GM21576 (cell line): ENCODE data around the gene C1QTNF7.
A peak's percentile ranks its signal among the peaks of the same experiment; 100 is the strongest.

Experiments
- ATAC-seq: cut with Tn5 transposase; IDR thresholded peaks from one replicate; pipeline ENCODE4 v1.9.1; 2021; ENCODE audit warnings: mild to moderate bottlenecking, moderate library complexity; ENCODE audit not compliant: unreplicated experiment

Gene C1QTNF7, protein sequence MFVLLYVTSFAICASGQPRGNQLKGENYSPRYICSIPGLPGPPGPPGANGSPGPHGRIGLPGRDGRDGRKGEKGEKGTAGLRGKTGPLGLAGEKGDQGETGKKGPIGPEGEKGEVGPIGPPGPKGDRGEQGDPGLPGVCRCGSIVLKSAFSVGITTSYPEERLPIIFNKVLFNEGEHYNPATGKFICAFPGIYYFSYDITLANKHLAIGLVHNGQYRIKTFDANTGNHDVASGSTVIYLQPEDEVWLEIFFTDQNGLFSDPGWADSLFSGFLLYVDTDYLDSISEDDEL

DNA sequence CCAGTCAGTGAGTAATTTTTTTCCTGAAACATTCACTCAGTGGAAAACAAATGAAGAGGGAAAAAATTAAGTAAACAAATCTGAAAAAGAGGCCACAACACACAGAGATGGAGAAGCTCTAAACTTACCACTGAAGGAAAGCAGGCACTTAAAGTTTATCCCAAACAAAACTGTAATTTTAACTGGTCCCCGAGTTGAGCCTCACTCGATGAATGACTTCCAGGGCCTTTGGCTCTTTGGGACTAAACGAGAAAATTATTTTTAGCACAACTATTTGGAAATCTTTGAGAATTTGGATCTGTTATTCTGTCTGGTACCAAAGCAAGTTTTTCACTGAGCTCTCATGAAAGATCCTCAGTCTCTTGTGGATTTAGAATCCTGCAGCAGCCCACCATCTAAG, at the start of gene C1QTNF7:
Gene C1QTNF7 (plus strand): TSS at position 333 of the 400 bp plus-strand sequence. CDS start 7,711 bp downstream, outside the sequence.
- no peak for ATAC-seq

DNA sequence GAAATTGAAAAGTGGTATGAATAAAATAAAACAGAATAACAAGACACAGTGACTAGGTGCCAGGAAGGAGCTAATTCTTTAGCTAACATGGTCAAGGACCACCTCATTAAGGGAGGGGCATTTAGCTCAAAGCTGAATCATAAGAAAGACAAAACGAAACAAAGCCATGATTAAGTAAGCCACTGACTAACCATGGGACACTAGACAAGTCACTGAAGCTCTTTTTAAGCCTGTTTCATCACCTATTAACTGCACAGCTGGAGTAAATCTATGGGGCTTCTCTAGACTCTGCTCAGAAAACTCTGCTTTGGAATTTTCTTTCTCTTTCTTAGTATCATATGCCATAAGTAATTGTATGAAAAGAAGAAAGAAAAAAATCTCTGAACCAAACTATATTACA, 49.8 kb upstream of the C1QTNF7 start:
- no peak for ATAC-seq

DNA sequence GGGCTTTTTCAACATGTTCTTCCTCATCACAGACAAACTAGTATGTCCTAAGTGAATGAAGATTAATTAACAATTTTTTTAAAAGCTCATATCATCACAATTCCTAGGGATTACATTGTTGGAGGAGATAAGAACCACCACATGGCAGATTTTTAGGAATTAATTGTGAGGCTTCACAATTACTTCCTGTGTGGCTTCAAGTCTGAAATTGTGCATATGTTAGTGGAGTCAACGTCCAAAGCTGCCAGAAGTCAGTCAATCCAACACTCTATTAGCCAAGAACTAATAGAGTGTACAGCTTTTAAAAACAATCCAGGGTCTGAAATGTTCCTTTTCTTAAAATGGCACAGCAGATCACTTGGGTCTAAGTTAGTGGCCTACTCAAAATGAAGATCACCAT, 49.3 kb upstream of the C1QTNF7 start:
- ATAC-seq = no peak

DNA sequence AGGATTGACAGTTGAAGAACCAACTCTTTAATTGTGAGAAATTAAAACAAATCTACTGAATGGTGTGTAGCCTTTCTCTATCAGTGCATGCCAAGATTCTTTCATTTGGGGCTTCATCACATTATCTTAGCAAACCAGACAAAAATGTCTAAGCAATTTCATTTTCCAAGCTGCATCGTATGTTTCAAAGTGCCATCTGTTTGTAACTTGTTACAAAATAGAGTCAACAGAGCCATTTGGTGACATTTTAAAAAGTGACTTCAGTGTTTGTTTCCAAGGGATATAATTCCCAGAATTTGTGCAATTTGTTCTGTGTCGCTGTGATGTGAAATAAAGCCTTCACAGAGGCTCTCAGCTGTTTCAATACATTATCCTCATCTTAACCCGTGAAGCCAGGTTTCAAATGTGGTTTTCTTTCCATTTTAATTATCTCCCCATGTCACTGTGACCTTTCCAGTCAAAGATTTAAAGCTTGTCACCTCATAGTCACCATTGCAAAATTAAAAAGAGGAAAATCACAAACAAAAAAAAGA, 46.0 kb upstream of the C1QTNF7 start:
- ATAC-seq = no peak

DNA sequence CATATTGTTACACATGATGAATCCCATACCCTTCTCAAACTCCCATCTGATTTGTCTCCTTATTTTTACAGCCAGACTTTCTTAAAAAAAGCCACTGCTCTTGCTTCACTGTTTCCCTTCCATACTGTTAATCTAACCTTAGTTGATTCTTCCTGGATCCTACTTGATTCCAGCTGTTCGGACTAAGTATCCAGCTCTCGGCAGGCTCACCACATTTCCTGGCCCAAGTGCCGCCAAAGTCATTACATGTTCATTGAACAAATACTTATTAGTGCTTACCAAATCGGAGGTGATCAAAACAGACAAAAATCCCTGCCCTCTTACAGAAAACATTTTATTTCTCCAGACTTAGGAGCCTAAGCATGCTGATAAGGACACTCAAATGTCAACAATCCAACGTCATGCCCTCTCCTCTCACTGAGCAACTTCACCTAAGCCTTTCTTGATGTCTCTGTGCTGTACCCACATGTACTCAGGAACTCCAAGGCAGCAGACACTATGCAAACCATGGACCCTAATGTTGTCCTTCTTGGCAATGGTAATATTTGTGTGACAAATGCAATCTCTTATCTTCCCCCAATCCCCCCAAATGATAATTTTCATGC, 45.1 kb upstream of the C1QTNF7 start:
- no peak for ATAC-seq

DNA sequence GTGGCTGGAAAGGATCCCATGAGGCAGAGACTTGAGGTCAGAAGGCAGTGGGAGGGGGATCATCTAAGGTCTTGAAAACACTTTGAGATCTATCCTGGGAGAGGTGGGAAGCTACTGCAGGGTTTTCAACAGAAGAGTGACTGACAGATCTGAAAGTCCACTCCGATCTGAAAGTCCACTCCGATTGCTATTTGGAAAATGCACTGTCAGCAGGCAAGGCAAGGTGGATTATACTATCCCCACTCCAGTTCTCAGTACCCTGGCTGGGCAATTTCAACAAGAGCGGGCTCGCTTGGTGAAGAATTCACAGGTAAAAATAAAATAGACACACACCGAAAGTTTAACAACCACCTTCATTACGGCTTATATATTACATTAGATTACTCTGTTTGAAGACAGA, 42.3 kb upstream of the C1QTNF7 start:
- no peak for ATAC-seq

DNA sequence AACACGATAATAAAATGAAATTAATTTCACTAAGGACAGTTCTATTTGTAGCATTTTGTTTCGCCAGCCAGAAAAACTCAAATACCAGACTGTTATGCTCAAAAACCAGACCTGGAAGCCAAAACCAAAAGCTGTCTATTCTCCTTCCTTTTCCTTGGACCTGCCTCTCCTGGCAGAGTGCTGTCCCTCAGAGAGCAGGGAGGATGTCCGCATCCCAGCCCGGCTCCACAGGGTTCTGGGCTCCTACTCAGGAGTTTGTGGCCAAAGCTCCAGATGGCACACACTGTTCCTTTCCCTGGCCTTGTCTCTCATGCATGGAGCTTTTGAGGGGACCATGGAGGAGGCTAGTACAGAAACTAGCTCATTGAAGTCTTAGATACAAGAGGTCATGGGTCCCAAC, 41.9 kb upstream of the C1QTNF7 start:
- ATAC-seq = no peak

DNA sequence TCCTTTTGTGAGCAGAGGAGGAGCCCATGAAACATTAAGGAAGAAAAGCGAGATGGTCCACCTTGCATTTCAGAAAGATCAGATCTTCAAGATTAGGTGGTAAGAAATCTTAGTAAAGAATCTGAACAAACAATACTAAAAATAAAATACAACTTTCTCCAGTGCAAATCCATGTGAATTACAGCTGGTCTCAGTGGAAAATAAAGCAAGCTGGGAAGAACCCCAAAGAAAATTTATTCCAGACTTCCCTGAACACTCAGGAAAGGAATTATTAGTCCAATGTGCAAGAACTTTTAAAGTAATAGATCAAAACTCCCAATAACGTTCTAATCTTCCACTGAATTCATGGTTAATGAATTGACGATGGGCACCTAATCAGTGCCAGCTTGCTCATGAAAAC, 37.3 kb upstream of the C1QTNF7 start:
- ATAC-seq = no peak

DNA sequence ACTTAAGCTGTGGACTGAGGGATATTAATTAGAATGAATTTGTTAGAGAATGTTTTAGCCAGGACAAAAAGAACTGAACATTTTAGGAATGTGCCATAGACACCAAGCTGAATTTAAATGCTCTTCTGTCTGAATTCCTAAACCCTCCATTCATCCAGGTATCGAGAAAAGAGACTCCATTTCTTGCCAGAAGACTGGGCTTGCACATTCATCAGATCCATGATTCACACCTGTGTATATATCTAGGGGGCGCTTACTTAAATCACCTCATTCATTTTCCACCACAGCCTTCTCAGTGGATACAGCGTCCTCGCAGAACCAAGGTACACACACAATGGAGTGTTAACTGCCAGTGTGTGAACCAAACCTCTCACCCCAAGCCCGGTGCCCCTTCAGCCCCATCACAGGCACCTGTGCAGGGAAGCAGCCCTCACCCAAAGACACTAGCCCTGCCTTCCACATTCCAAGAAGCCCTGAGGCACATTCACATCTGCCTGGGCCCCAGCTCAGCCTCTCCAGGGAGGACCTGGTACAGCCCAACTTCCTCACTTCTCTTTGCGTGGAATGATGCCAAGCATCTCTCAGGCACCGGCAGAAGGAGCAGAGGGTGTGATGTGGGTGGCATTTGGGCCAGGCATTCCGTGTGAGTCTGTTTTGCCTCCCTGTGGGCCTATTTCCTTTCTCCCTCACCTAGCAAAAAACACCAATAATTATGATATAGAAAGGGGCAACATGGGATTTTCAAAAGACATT, 35.6 kb upstream of the C1QTNF7 start:
- no peak for ATAC-seq

DNA sequence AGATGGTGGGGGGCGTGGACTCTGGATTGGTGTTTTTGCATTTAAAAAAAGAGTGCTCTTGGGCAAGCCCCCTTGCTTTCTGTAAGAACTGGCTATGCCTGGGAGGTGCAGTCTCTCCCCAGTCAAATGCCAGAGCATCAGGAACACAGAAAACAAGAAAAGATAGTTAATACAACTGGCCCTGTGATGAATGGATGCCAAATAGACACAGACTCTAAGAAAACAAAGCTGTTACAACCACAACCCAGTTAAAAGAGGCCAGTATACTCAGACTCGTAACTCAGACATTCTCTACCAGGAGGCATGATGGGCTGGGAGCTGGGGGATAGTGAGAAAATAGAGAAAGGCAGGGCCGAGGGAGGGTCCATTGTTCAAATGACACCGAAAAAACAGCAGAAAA, 32.5 kb upstream of the C1QTNF7 start:
- no peak for ATAC-seq

DNA sequence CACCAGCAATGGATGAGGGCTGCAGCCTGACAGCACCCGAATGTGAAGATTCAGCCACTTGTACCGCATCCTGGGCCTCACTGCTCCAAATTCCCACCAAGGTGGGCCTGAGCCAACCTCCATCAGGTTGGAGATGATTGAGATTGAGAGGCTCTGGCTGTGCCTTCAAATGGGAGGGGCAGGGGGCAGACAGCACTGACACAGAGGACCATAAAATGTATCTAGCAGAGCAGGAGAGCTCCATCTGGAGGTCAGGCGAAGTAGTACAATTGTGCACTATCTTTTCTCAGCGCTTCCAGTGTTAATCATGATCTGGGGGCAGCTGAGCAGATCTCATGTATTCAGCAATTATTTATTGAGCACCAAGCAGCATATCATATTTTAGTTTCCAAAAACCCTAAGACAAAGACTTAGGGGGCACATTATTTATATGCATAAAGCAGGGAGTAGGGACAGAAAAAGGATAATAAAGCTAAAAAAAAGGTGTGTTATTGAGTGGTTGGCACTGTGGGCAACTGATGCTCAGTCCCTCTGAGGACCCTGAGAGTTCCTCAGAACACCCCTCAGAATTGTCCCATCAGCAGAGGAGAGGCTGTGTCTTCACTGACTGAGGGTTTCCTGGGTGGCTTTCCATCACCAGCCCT, 31.6 kb upstream of the C1QTNF7 start:
- peak; percentile 74 for ATAC-seq

DNA sequence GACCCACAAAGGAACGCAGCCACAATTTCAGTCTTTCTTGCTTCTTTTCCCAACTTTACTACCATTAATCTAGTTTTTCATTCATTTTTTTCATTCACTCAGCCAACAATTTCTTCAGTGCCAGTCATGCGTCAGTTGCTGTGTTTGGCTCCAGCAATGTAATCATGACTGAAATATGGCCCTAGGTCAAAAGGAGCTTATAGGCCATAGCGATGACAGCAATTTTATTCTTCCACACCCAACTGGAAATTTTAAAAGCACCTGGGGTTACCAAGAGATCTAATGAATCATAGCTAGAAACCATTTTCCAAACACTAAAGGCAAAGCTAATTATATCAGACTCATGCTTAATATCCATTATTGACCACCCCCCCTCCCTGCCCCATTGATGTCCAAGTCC, 29.8 kb upstream of the C1QTNF7 start:
- no peak for ATAC-seq

DNA sequence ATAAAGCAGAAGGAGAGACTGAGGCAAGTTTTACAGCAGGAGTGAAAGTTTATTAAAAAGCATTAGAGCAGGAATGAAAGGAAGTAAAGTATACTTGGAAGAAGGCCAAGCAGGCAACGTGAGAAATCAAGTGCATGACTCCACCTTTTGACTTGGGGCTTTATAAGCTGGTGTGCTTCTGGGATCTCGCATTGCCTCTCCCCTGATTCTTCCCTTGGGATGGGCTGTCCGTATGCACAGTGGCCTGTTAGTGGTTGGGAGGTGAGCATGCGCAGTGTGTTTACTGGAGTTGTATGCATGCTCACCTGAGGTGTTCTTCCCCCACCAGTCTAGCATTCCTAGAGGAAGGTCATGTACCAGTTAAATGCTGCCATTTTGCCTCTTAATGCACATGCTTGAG, 29.1 kb upstream of the C1QTNF7 start:
- ATAC-seq = no peak

DNA sequence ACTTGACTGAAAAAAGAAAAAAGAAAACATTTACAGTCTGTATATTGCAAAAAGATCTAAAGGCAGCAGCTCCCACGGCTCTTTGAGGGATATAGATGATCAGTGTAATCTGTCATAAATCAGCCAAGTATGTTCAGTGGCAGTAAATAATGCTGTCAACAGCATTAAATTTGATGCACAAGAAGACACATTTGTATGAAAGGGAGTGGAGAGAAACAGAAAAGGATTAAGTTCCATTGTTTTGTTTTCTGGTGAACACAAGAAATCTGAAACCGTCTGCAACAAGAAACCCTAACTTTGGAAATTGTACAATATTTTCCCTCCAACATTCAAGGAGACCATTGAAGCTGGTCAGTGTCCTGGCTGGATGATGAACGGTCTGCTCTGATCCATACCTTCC, 27.6 kb upstream of the C1QTNF7 start:
- no peak for ATAC-seq

DNA sequence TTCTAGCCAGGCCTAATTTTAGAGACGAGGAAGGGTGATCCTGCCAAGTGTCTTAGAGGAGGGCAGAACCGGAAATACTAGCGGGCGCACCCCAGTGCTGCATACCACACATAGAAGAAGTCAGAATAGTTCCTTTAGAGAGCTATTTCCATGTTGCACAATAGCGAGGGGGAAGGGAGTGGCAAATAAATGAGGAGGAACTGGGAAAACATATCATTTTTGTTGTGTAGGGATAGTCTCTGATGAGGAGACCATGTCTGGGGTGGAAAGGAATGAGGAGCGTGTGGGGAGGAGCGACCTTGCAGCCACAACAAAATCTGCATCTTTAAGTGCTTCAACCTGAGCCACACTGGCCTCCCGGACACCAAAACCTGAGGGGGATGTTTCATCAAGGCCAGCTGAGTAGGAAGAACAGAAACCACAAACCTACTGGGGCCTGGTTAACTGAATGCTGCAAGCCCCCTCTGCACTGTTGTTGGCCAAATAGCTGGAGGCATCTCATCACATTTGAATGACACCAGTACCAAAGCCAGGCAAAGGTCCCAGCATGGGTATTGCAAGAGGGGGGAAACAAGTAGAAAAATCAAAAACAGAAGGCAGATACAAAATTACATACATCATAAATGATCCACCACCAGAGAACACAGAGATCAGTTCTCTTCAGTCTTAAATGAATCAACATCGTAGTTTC, 26.7 kb upstream of the C1QTNF7 start:
- ATAC-seq = peak; percentile 76

DNA sequence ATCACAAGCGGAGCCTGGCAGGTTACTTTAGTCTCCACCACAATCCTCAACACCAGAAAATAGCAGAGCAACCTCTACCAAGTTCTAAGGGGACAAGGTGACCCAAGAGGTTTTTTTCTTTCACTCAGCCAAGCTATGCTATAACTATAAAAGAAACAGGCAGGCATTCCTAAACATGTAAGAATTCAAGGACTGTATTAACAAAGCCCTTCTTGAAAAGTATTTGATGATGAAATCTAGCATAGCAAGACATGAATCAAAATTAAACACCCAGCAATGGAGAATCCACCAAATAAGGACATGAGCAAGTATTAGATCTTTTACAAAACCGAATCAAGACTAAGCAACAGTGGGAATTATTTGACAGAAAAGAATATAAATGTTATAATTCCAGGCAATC, 25.7 kb upstream of the C1QTNF7 start:
- ATAC-seq = no peak

DNA sequence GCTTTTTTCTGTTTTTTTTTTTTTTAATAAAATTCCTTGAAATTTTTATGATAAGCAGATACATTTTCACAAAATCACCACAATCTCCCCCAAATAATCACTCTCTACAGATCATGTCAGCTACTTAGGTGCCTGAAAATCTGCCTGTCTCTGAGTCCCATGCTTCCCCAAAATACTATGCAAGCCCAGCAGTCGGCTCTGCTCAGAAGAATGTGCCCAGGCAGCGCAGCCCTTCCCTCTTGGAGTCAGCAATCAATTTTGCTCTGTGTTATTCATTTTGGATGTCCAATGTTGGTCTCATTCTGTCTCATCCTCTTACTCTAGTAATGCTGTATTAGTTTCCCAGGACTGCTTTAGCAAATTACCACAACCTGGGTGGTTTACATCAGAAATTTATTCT, 24.9 kb upstream of the C1QTNF7 start:
- ATAC-seq = no peak

DNA sequence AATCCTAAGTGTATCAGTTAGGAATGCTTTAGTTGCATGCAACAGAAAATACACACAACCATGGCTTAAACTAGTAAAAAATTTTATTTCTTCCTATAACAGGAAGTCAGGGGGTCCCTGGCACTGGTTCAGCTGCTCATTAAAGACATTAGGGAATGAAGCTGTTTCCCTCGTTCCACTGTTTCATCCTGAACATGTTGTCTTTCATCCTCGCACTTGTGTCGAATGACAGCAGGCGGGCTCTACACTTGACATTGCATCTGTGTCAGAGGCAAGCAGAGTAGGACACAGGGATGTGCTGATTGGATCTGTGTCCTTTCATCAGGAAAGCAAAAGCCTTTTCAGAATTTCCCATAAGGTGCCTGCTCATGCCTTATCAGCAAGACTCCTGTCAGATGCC, 22.8 kb upstream of the C1QTNF7 start:
- no peak for ATAC-seq

DNA sequence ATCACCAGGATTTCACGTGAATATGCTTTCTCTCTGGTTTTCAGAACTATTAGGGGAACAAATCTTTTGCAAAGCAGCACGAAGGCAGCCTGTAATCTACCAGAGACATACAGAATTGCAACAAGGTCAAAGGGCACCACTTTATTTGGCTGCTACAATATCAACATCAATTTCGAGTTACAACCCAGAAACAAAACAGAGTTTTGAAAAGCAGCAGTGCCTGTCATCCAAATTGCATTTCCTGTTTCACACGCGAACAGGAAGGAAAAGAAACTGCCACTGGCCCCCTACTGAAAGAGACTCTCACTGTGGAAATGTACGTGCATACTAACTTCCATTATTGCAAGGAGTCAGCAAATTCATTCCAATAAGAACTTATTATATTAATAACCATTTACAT, 17.1 kb upstream of the C1QTNF7 start:
- no peak for ATAC-seq

DNA sequence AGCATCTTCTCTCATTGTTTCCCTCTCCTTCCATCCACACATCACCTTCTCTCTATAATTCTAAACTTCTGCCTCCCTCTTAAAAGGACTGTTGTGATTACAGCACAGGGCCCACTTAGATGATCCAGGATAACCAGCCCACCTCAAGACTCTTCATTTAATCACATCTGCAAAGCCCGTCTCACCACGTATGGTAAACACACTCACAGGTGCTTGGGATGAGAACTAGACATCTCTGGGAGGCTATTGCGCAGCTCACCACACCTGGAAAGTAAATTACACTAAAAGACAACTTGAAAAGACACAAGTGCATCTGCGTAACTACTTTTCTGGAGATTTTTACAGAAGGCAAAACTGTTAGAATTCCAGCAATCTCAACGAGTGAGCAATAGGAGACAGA, 15.4 kb upstream of the C1QTNF7 start:
- ATAC-seq = no peak
